HepG2 (cell line): ENCODE results near the gene EMP2. TPM values are rescaled to one million over a fixed set of nuclear protein-coding genes. Genes with fewer than 3 reads are reported as not detected.

Experiments used
- ATAC-seq: fragments of 200-7000 bp; cut with Tn5 transposase; 3 replicates; pipeline ENCODE4 v1.9.1; 2020; ENCODE audit warnings: mild to moderate bottlenecking, moderate library complexity
- BruUV-seq: library from RNA; stranded (reverse); fragments of 400-500 nt; replicated peaks from 2 replicates; lab custom pipeline; 2021; lab: Mats Ljungman, UMichigan
- CTCF ChIA-PET: fragments of 300-600 bp; formaldehyde crosslinking; extraction: SDS; loops from one replicate; lab custom pipeline; 2021; ENCODE audit warnings: low total read pairs, inconsistent platforms, low intra/inter-chr PET ratio; lab: Yijun Ruan, JAX
- POLR2A ChIA-PET: fragments of 350-600 bp; sonication (Branson Sonifier 250); formaldehyde crosslinking; loops from one replicate; lab custom pipeline; 2020; ENCODE audit warnings: antibody characterized with exemption, inconsistent platforms; lab: Yijun Ruan, JAX
- DNase-seq: peaks from one replicate; pipeline ENCODE4 v3.0.0-alpha.2; 2015; ENCODE audit warnings: low spot score
- FAIRE-seq: peaks from 3 replicates; lab custom pipeline; 2011; peaks lifted over from hg19 to GRCh38; lab: Jason Lieb, UNC
- H2AFZ ChIP-seq: one replicate; pipeline ENCODE4 v1.6.1; 2011; ENCODE audit warnings: low read length, inconsistent platforms
- H3K27ac ChIP-seq: fragments of 300-600 bp; 3 replicates; pipeline ENCODE4 v1.8.0; 2011; ENCODE audit warnings: mixed run types, mild to moderate bottlenecking, mixed read lengths, low read length, inconsistent platforms; ENCODE audit not compliant: insufficient read depth; ENCODE audit errors: extremely low read length
- H3K27me3 ChIP-seq, 2 experiments: fragments of 200-600 bp in 1 of 2; 2 replicates in 1 of 2; 3 replicates in 1 of 2; pipeline versions ENCODE4 v1.6.0 to v1.8.0; 2011; ENCODE audit warnings: low read length in 2 of 2, mild to moderate bottlenecking in 2 of 2, moderate library complexity in 2 of 2, inconsistent platforms in 1 of 2; ENCODE audit not compliant: insufficient read depth in 2 of 2, control insufficient read depth in 1 of 2
- H3K36me3 ChIP-seq, 2 experiments: fragments of 200-600 bp in 1 of 2; replicated peaks in 1 of 2; 2 replicates in 1 of 2; 3 replicates in 1 of 2; pipeline versions ENCODE4 v1.5.1 to v1.8.0; 2011; ENCODE audit warnings: low read length in 2 of 2, inconsistent platforms in 1 of 2; ENCODE audit not compliant: insufficient read depth in 2 of 2, control insufficient read depth in 1 of 2
- H3K4me1 ChIP-seq: 2 replicates; pipeline ENCODE4 v1.5.1; 2012; ENCODE audit warnings: low read length, inconsistent platforms; ENCODE audit not compliant: insufficient read depth
- H3K4me2 ChIP-seq: 2 replicates; pipeline ENCODE4 v1.6.0; 2011; ENCODE audit warnings: low read depth, low read length, inconsistent platforms
- H3K4me3 ChIP-seq, 3 experiments: fragments of 200-600 bp in 1 of 3; sonication (generic), shearing (Covaris generic) in 1 of 3; replicated peaks in 1 of 3; 2 replicates each; pipeline ENCODE4 v1.5.1; 2011 to 2016; ENCODE audit warnings: low read length in 3 of 3, inconsistent platforms in 2 of 3, low read depth in 2 of 3, mild to moderate bottlenecking in 2 of 3, control low read depth in 1 of 3, mixed read lengths in 1 of 3; ENCODE audit not compliant: insufficient read depth in 1 of 3
- H3K79me2 ChIP-seq: one replicate; pipeline ENCODE4 v1.6.1; 2011; ENCODE audit warnings: low read length, inconsistent platforms; ENCODE audit not compliant: insufficient read depth
- H3K9ac ChIP-seq: 2 replicates; pipeline ENCODE4 v1.6.0; 2011; ENCODE audit warnings: mild to moderate bottlenecking, low read depth, low read length, inconsistent platforms; ENCODE audit not compliant: insufficient read depth
- H3K9me3 ChIP-seq: 2 replicates; pipeline ENCODE4 v1.5.1; 2012; ENCODE audit warnings: mild to moderate bottlenecking, low read length
- H4K20me1 ChIP-seq: 2 replicates; pipeline ENCODE4 v1.6.0; 2011; ENCODE audit warnings: inconsistent platforms, mild to moderate bottlenecking, low read length, moderate library complexity; ENCODE audit not compliant: insufficient read depth
- HNRNPK ChIP-seq: fragments of 200-400 bp; formaldehyde crosslinking; IDR thresholded peaks from 2 replicates; pipeline ENCODE4 v1.6.1; 2018; ENCODE audit warnings: low read length, low read depth, moderate library complexity, mild to moderate bottlenecking; ENCODE audit not compliant: poor library complexity, severe bottlenecking
- PCBP1 ChIP-seq: fragments of 200-400 bp; formaldehyde crosslinking; IDR thresholded peaks from 2 replicates; pipeline ENCODE4 v1.6.1; 2017; ENCODE audit warnings: mild to moderate bottlenecking, low read depth, low read length, borderline replicate concordance
- TGIF2 ChIP-seq: IDR thresholded peaks from 2 replicates; pipeline ENCODE4 v1.6.1; 2016; ENCODE audit warnings: control low read depth, missing compliant biosample characterization
- ZNF142 ChIP-seq: sonication (generic); formaldehyde crosslinking; IDR thresholded peaks from 2 replicates; pipeline ENCODE4 v1.4.0; 2020; ENCODE audit warnings: missing genetic modification reagents
- ZNF275 ChIP-seq: sonication (generic); formaldehyde crosslinking; IDR thresholded peaks from 2 replicates; pipeline ENCODE4 v1.8.0; 2022; ENCODE audit warnings: missing genetic modification reagents, mild to moderate bottlenecking, inconsistent platforms, borderline replicate concordance
- WGBS: methylation state at CpG from one replicate; pipeline ENCODE4 v1.1.6; 2017; ENCODE audit warnings: low lambda C conversion rate; 5-methylcytosine and 5-hydroxymethylcytosine counted together
- in situ Hi-C: cut with HindIII; loops from 2 replicates; pipeline ENCODE4 v1.10.0; 2017; ENCODE audit warnings: low pct_unique_long_range_greater_than_20kb; ENCODE audit not compliant: extremely low pct_ligation_motif_present
- intact Hi-C: fragments of 100-400 bp; cut with micrococcal nuclease; formaldehyde crosslinking; loops from one replicate; pipeline ENCODE4 v1.10.0; 2022; ENCODE audit not compliant: unreplicated experiment
- polyA plus RNA-seq, 8 experiments: library from polyadenylated mRNA; depleted of rRNA in 3 of 8; stranded (reverse) in 7 of 8; unstranded in 1 of 8; fragments of >200 nt; fragmentation: Illumina TruSeq in 4 of 8; extraction: Trizol in 4 of 8; gene quantifications; 2 replicates each; pipeline versions ENCODE4 v1.2.1 to v1.2.3, GENCODE V29; 2011 to 2016; ENCODE audit warnings: low read depth in 4 of 8, missing spikeins in 1 of 8, mixed read lengths in 1 of 8; ENCODE audit not compliant: insufficient read depth in 1 of 8
- total RNA-seq, 5 experiments: library from RNA; depleted of rRNA; stranded (reverse); fragments of >200 nt; fragmentation: Illumina TruSeq; extraction: Trizol; gene quantifications; 2 replicates each; pipeline ENCODE4 v1.2.3, GENCODE V29; 2016; ENCODE audit warnings: low read depth in 1 of 5

The EMP2 gene
- total and polyA plus RNA-seq, 2 of the 13 experiments (the other 11 are each of a cell fraction or from before 2014, with no cell fraction given), result 24.6 to 91.2 TPM

GRCh38 chr16:10511829-10512228 lies 68.6 kb downstream of the EMP2 start (continued):
- TF ChIP-seq ZNF142 (CRISPR knock-in tag) (no peak), TGIF2 (CRISPR knock-in tag) (no peak)

- Histone ChIP-seq H3K36me3 (no peaks in the 10 kb centered on the region), H3K4me2 (no peak overlapping the region), H3K9me3 (no peaks in the 10 kb centered on the region), H3K4me1 (peaks cover 28% of the 10 kb centered on the region), H4K20me1 (no peaks in the 10 kb centered on the region), H3K9ac (no peak overlapping the region), H2AFZ (no peak overlapping the region), H3K27me3 (no peaks in the 10 kb centered on the region; a peak in 1 of 5 replicates), H3K79me2 (no peaks in the 10 kb centered on the region), H3K27ac (no peak overlapping the region), H3K4me3 (no peak overlapping the region)
- CTCF ChIA-PET, result interaction anchor here (1.1 to 4.1 kb wide), 6 partner anchors 195 to 1252 kb away, joined by 3 to 87 read pairs (median 3); no protein-coding TSS in a partner anchor
- no TSS peak for BruUV-seq
- in situ Hi-C loops (no loop called here), intact Hi-C loops (no loop called here)
- ATAC-seq, result no peak
- 44% methylated on average over 2 of the region's 2 CpGs for WGBS
- no peak for DNase-seq
- TF ChIP-seq ZNF275 (no peak), HNRNPK (peak; percentile 68), PCBP1 (0 out of 2 replicates have a peak, but pooled peaks have one; percentile 41)
- POLR2A ChIA-PET, result interaction anchor here (1.3 to 1.6 kb wide), 2 partner anchors 227 to 244 kb away, joined by 3 to 5 read pairs; no protein-coding TSS in a partner anchor
- no peak for FAIRE-seq
Measured at GRCh38 chr16:10510279-10510678, 70.1 kb downstream of the EMP2 start.
